IMR-90 (cell line): ENCODE data around the gene CALML3. TPM values are rescaled to one million over a fixed set of nuclear protein-coding genes. Genes with fewer than 3 reads are reported as not detected.
A peak's percentile ranks its signal among the peaks of the same experiment; 100 is the strongest.

ENCODE experiments used
- ATAC-seq: fragments of 200-7000 bp; cut with Tn5 transposase; 2 replicates; pipeline ENCODE4 v1.9.1; 2020; ENCODE audit warnings: low read depth, mild to moderate bottlenecking, moderate library complexity
- BruUV-seq: library from RNA; stranded (reverse); fragments of 400-500 nt; replicated peaks from 2 replicates; lab custom pipeline; 2021; lab: Mats Ljungman, UMichigan
- CTCF ChIA-PET: fragments of 300-600 bp; formaldehyde crosslinking; extraction: SDS; loops from one replicate; lab custom pipeline; 2021; ENCODE audit warnings: antibody characterized with exemption; lab: Yijun Ruan, JAX
- POLR2A ChIA-PET: fragments of 300-600 bp; sonication (Branson Sonifier 250); formaldehyde crosslinking; loops from one replicate; lab custom pipeline; 2022; ENCODE audit warnings: antibody characterized with exemption; ENCODE audit not compliant: unreplicated experiment; lab: Charles Lee
- DNase-seq: peaks from one replicate; pipeline ENCODE4 v3.0.0; 2013
- H2AFZ ChIP-seq: replicated peaks from 2 replicates; pipeline ENCODE3; 2013; ENCODE audit warnings: low read length, mild to moderate bottlenecking; ENCODE audit not compliant: poor library complexity
- H2AK5ac ChIP-seq: 2 replicates; pipeline ENCODE4 v1.6.1; 2013; ENCODE audit warnings: low read depth, low read length, inconsistent platforms
- H2AK9ac ChIP-seq: replicated peaks from 2 replicates; pipeline ENCODE3; 2013; ENCODE audit warnings: mild to moderate bottlenecking, low read depth, low read length, moderate library complexity; ENCODE audit not compliant: poor library complexity
- H2BK120ac ChIP-seq: 2 replicates; pipeline ENCODE4 v1.6.1; 2013; ENCODE audit warnings: low read depth, low read length, inconsistent platforms
- H2BK15ac ChIP-seq: 3 replicates; pipeline ENCODE4 v1.6.1; 2013; ENCODE audit warnings: low read depth, low read length, inconsistent platforms
- H2BK20ac ChIP-seq: 2 replicates; pipeline ENCODE4 v1.6.1; 2013; ENCODE audit warnings: low read depth, mild to moderate bottlenecking, inconsistent platforms, low read length, moderate library complexity
- H2BK5ac ChIP-seq: 2 replicates; pipeline ENCODE4 v1.6.1; 2013; ENCODE audit warnings: mild to moderate bottlenecking, low read depth, low read length, inconsistent platforms; ENCODE audit not compliant: poor library complexity, severe bottlenecking
- H3K14ac ChIP-seq: replicated peaks from 2 replicates; pipeline ENCODE4 v1.6.1; 2013; ENCODE audit warnings: low read depth, low read length, inconsistent platforms
- H3K18ac ChIP-seq: 2 replicates; pipeline ENCODE4 v1.6.1; 2013; ENCODE audit warnings: low read depth, low read length, control low read depth
- H3K23ac ChIP-seq: 2 replicates; pipeline ENCODE4 v1.6.1; 2013; ENCODE audit warnings: low read depth, low read length, inconsistent platforms
- H3K27ac ChIP-seq: 2 replicates; pipeline ENCODE4 v1.5.1; 2013; ENCODE audit warnings: mild to moderate bottlenecking, control low read depth, low read length; ENCODE audit not compliant: insufficient read depth
- H3K27me3 ChIP-seq: 2 replicates; pipeline ENCODE4 v1.6.1; 2013; ENCODE audit warnings: low read length; ENCODE audit not compliant: control insufficient read depth, insufficient read depth
- H3K36me3 ChIP-seq: 2 replicates; pipeline ENCODE4 v1.6.1; 2013; ENCODE audit warnings: low read length, mixed read lengths; ENCODE audit not compliant: control insufficient read depth, insufficient read depth
- H3K4ac ChIP-seq: 2 replicates; pipeline ENCODE4 v1.6.1; 2013; ENCODE audit warnings: low read depth, low read length, inconsistent platforms
- H3K4me1 ChIP-seq: 2 replicates; pipeline ENCODE4 v1.6.1; 2013; ENCODE audit warnings: low read length, mixed read lengths; ENCODE audit not compliant: control insufficient read depth, insufficient read depth
- H3K4me2 ChIP-seq: 2 replicates; pipeline ENCODE4 v1.6.1; 2013; ENCODE audit warnings: low read depth, mild to moderate bottlenecking, control low read depth, low read length, moderate library complexity
- H3K4me3 ChIP-seq: 2 replicates; pipeline ENCODE4 v1.5.1; 2013; ENCODE audit warnings: low read depth, mild to moderate bottlenecking, control low read depth, low read length, moderate library complexity; ENCODE audit not compliant: insufficient read depth
- H3K56ac ChIP-seq: 2 replicates; pipeline ENCODE4 v1.6.1; 2013; ENCODE audit warnings: low read length, inconsistent platforms; ENCODE audit not compliant: insufficient read depth; ENCODE audit errors: extremely low read depth
- H3K79me1 ChIP-seq, 2 experiments: 2 replicates each; pipeline ENCODE4 v1.6.1; 2013; ENCODE audit warnings: low read length in 2 of 2, inconsistent platforms in 1 of 2, low read depth in 1 of 2
- H3K9ac ChIP-seq: 2 replicates; pipeline ENCODE4 v1.6.1; 2013; ENCODE audit warnings: low read depth, low read length, control low read depth
- H3K9me1 ChIP-seq: 2 replicates; pipeline ENCODE4 v1.6.1; 2013; ENCODE audit warnings: low read length, inconsistent platforms; ENCODE audit not compliant: insufficient read depth
- H3K9me3 ChIP-seq: 2 replicates; pipeline ENCODE4 v1.6.1; 2013; ENCODE audit warnings: low read length; ENCODE audit not compliant: control insufficient read depth, insufficient read depth
- H4K20me1 ChIP-seq: 2 replicates; pipeline ENCODE4 v1.6.1; 2013; ENCODE audit warnings: low read length, inconsistent platforms; ENCODE audit not compliant: insufficient read depth
- H4K5ac ChIP-seq: 2 replicates; pipeline ENCODE4 v1.6.1; 2013; ENCODE audit warnings: mild to moderate bottlenecking, low read depth, low read length, control low read depth
- H4K8ac ChIP-seq, 2 experiments: 2 replicates each; pipeline ENCODE4 v1.6.1; 2013; ENCODE audit warnings: low read depth in 2 of 2, low read length in 2 of 2, control low read depth in 1 of 2, inconsistent platforms in 1 of 2
- H4K91ac ChIP-seq: 2 replicates; pipeline ENCODE4 v1.6.1; 2013; ENCODE audit warnings: low read depth, low read length, inconsistent platforms; ENCODE audit not compliant: insufficient read depth
- BHLHE40 ChIP-seq: fragments of 150-350 bp; IDR thresholded peaks from 2 replicates; pipeline ENCODE4 v1.6.1; 2016; ENCODE audit warnings: mild to moderate bottlenecking, low read depth, low read length
- CEBPB ChIP-seq: IDR thresholded peaks from 2 replicates; pipeline ENCODE4 v1.6.1; 2012; ENCODE audit warnings: low read depth, low read length, improper control_type of control experiment
- CHD1 ChIP-seq: IDR thresholded peaks from 2 replicates; pipeline ENCODE4 v1.6.1; 2012; ENCODE audit warnings: low read depth, low read length, improper control_type of control experiment
- CTCF ChIP-seq: conservative IDR thresholded peaks from 2 replicates; pipeline ENCODE4 v1.5.1; 2012; ENCODE audit warnings: mild to moderate bottlenecking, low read depth, low read length, improper control_type of control experiment
- ELK1 ChIP-seq: fragments of 150-350 bp; IDR thresholded peaks from 2 replicates; pipeline ENCODE4 v1.6.1; 2016; ENCODE audit warnings: low read depth, mild to moderate bottlenecking, low read length, moderate library complexity, borderline replicate concordance
- FOS ChIP-seq: fragments of 150-350 bp; IDR thresholded peaks from 2 replicates; pipeline ENCODE4 v1.6.1; 2016; ENCODE audit warnings: low read depth, low read length
- MAFK ChIP-seq: IDR thresholded peaks from 2 replicates; pipeline ENCODE4 v1.6.1; 2012; ENCODE audit warnings: low read depth, low read length, improper control_type of control experiment
- MAZ ChIP-seq: IDR thresholded peaks from 2 replicates; pipeline ENCODE4 v1.6.1; 2012; ENCODE audit warnings: low read depth, mild to moderate bottlenecking, low read length, improper control_type of control experiment, moderate library complexity, borderline replicate concordance
- MXI1 ChIP-seq: IDR thresholded peaks from 2 replicates; pipeline ENCODE4 v1.6.1; 2012; ENCODE audit warnings: low read depth, mild to moderate bottlenecking, low read length, moderate library complexity, borderline replicate concordance
- NFE2L2 ChIP-seq: fragments of 150-350 bp; IDR thresholded peaks from 2 replicates; pipeline ENCODE4 v1.6.1; 2016; ENCODE audit warnings: low read depth, mild to moderate bottlenecking, low read length
- POLR2A ChIP-seq: IDR thresholded peaks from 2 replicates; pipeline ENCODE4 v1.6.1; 2012; ENCODE audit warnings: mild to moderate bottlenecking, low read depth, low read length
- RAD21 ChIP-seq: IDR thresholded peaks from 2 replicates; pipeline ENCODE4 v1.6.1; 2012; ENCODE audit warnings: low read length, improper control_type of control experiment
- RCOR1 ChIP-seq: IDR thresholded peaks from 2 replicates; pipeline ENCODE4 v1.6.1; 2012; ENCODE audit warnings: mild to moderate bottlenecking, low read length, improper control_type of control experiment; ENCODE audit not compliant: insufficient replicate concordance
- RFX5 ChIP-seq: IDR thresholded peaks from 2 replicates; pipeline ENCODE4 v1.8.0; 2012; ENCODE audit warnings: low read depth, mild to moderate bottlenecking, low read length, moderate library complexity
- SMC3 ChIP-seq: fragments of 150-350 bp; IDR thresholded peaks from 2 replicates; pipeline ENCODE4 v1.6.1; 2016; ENCODE audit warnings: low read depth, mild to moderate bottlenecking, antibody characterized with exemption, low read length, moderate library complexity
- USF2 ChIP-seq: fragments of 150-350 bp; IDR thresholded peaks from 2 replicates; pipeline ENCODE4 v1.6.1; 2017; ENCODE audit warnings: mild to moderate bottlenecking, antibody characterized with exemption, low read length, low read depth
- WGBS, 2 experiments: methylation state at CpG; one replicate each; pipeline versions ENCODE4 v1.1.5 to v1.1.7; 2013; ENCODE audit warnings: missing lambda C conversion rate in 2 of 2; ENCODE audit not compliant: insufficient read length in 1 of 2; ENCODE audit errors: extremely low coverage in 2 of 2; 5-methylcytosine and 5-hydroxymethylcytosine counted together
- dilution Hi-C: fragments of 300-500 bp; cut with HindIII; formaldehyde crosslinking; loops from one replicate; pipeline ENCODE4 v1.14.3; 2018; ENCODE audit warnings: low sequenced_read_pairs; ENCODE audit not compliant: unreplicated experiment
- in situ Hi-C: fragments of 300-500 bp; cut with MboI; formaldehyde crosslinking; loops from 3 replicates; pipeline ENCODE4 v1.14.3; 2019; ENCODE audit warnings: low sequenced_read_pairs, inconsistent platforms, mixed read lengths
- intact Hi-C: fragments of 100-400 bp; cut with micrococcal nuclease; formaldehyde crosslinking; loops from 2 replicates; pipeline ENCODE4 v1.10.0; 2022
- polyA plus RNA-seq, 3 experiments: library from polyadenylated mRNA; depleted of rRNA; stranded (reverse); fragments of >200 nt; gene quantifications; 2 replicates each; pipeline ENCODE4 v1.2.3, GENCODE V29; 2012; ENCODE audit warnings: low replicate concordance in 1 of 3
- total RNA-seq: library from RNA; depleted of rRNA; stranded (reverse); fragments of >200 nt; gene quantifications from 2 replicates; pipeline ENCODE4 v1.2.3, GENCODE V29; 2012

Gene CALML3
- total and polyA plus RNA-seq, 2 of the 4 experiments (the other 2 are of a cell fraction), result not detected

DNA sequence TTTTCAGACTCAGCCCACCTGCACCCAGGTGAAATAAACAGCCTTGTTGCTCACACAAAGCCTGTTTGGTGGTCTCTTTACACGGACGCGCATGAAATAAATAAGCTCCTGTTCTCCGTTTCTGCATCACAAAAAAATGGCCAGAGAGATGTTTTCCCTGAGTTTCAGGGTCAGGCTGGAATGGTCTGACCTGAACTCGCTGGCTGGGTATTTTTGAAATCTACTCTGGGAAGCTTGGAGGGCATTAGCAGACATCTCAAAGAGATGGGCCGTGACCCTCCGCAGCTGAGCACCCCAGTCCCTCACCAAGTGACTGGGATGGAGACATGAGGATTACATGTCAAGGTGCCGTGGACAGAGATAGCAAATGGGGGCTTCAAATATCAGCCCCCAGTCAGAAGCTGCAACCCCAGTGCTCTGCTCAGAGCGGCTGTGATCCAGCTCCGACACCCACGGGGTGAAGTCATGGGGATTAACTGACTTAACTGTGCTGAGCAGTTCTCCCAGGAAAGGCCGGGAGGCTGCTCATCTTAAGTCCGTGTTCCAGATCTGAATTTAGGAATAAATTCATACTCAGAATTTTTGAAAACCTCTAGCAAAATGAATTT, 47.7 kb upstream of the CALML3 start:
- H4K5ac ChIP-seq, result no peak overlapping the region
- H3K23ac ChIP-seq, result no peak overlapping the region
- ATAC-seq, result peak; percentile 40; the same call in 1 of the 2 replicates
- H3K4ac ChIP-seq, result no peak overlapping the region
- H2AFZ ChIP-seq, result no peak overlapping the region
- H4K8ac ChIP-seq, result no peak overlapping the region
- H4K20me1 ChIP-seq, result no peaks in the 10 kb centered on the region
- no peak overlapping the region for H2BK20ac ChIP-seq
- no peak overlapping the region for H2AK9ac ChIP-seq
- ChIA-PET CTCF (interaction anchor here (0.6 kb wide), 1 partner anchor 211 kb away, joined by 5 read pairs; no protein-coding TSS in a partner anchor), POLR2A (no interaction called here)
- H3K27ac ChIP-seq, result no peak overlapping the region
- in situ Hi-C loops, result no loop called here
- H3K79me1 ChIP-seq, result no peaks in the 10 kb centered on the region
- no peak overlapping the region for H2AK5ac ChIP-seq
- no peak for DNase-seq
- H3K4me3 ChIP-seq, result no peak overlapping the region
- H2BK15ac ChIP-seq, result no peak overlapping the region
- H4K91ac ChIP-seq, result no peak overlapping the region
- no peak for TF ChIP-seq RAD21
- no peak for TF ChIP-seq CEBPB
- TF ChIP-seq CTCF, result no peak
- TF ChIP-seq MAZ, result no peak
- no peak for TF ChIP-seq RFX5
- no peak for TF ChIP-seq ELK1
- TF ChIP-seq BHLHE40, result no peak
- no peak for TF ChIP-seq CHD1
- TF ChIP-seq MAFK, result no peak
- no peak for TF ChIP-seq NFE2L2
- no peak for TF ChIP-seq FOS
- no peak for TF ChIP-seq MXI1
- TF ChIP-seq POLR2A, result no peak
- TF ChIP-seq USF2, result no peak
- TF ChIP-seq RCOR1, result no peak
- TF ChIP-seq SMC3, result no peak
- H3K9me1 ChIP-seq, result no peaks in the 10 kb centered on the region
- no peaks in the 10 kb centered on the region for H3K9me3 ChIP-seq
- H3K27me3 ChIP-seq, result no peaks in the 10 kb centered on the region
- no peak overlapping the region for H3K4me2 ChIP-seq
- dilution Hi-C loops, result no loop called here
- no peak overlapping the region for H3K9ac ChIP-seq
- no peak overlapping the region for H2BK120ac ChIP-seq
- 76% methylated on average over 4 of the region's 13 CpGs; no CpG with 5 or more reads in 1 of the 2 experiments for WGBS, 2 experiments
- intact Hi-C loops, result no loop called here
- H3K18ac ChIP-seq, result no peak overlapping the region
- H3K56ac ChIP-seq, result no peak overlapping the region
- no peaks in the 10 kb centered on the region for H3K36me3 ChIP-seq
- no TSS peak for BruUV-seq
- no peaks in the 10 kb centered on the region; the same call in 1 of the 2 replicates for H3K4me1 ChIP-seq
- H3K14ac ChIP-seq, result no peak overlapping the region
- no peak overlapping the region for H2BK5ac ChIP-seq
